HL-60 (cell line): ENCODE data around the gene SUGP2.

Experiments
- CTCF ChIP-seq: IDR thresholded peaks from one replicate; pipeline ENCODE4 v1.5.1; 2011; ENCODE audit warnings: low read length, control low read depth, inconsistent platforms; ENCODE audit not compliant: insufficient read depth
- POLR2AphosphoS5 ChIP-seq: IDR thresholded peaks from 2 replicates; pipeline ENCODE4 v1.6.1; 2012; ENCODE audit warnings: low read depth

DNA sequence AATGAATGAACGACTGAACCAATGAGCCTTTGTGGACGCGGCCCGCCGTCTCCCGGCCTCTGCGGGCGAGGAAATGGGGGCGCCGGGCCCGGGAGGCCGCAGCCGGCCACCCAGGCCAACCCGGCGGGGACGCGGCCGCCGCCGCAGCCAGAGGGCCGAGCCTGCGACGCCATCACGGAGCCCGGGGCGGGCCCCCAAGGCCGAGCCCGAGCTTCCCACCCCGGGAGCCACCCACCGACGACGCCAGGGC, 216 bp downstream of the SUGP2 start:
- no peak for TF ChIP-seq CTCF
- no peak for TF ChIP-seq POLR2AphosphoS5
